IMR-90 (cell line): ENCODE data around the gene IL23A. TPM values are rescaled to one million over a fixed set of nuclear protein-coding genes. Genes with fewer than 3 reads are reported as not detected.

Source experiments
- ATAC-seq: fragments of 200-7000 bp; cut with Tn5 transposase; 2 replicates; pipeline ENCODE4 v1.9.1; 2020; ENCODE audit warnings: low read depth, mild to moderate bottlenecking, moderate library complexity
- BruUV-seq: library from RNA; stranded (reverse); fragments of 400-500 nt; replicated peaks from 2 replicates; lab custom pipeline; 2021; lab: Mats Ljungman, UMichigan
- CTCF ChIA-PET: fragments of 300-600 bp; formaldehyde crosslinking; extraction: SDS; loops from one replicate; lab custom pipeline; 2021; ENCODE audit warnings: antibody characterized with exemption; lab: Yijun Ruan, JAX
- POLR2A ChIA-PET: fragments of 300-600 bp; sonication (Branson Sonifier 250); formaldehyde crosslinking; loops from one replicate; lab custom pipeline; 2022; ENCODE audit warnings: antibody characterized with exemption; ENCODE audit not compliant: unreplicated experiment; lab: Charles Lee
- DNase-seq: peaks from one replicate; pipeline ENCODE4 v3.0.0; 2013
- H2AFZ ChIP-seq: replicated peaks from 2 replicates; pipeline ENCODE3; 2013; ENCODE audit warnings: low read length, mild to moderate bottlenecking; ENCODE audit not compliant: poor library complexity
- H2AK5ac ChIP-seq: 2 replicates; pipeline ENCODE4 v1.6.1; 2013; ENCODE audit warnings: low read depth, low read length, inconsistent platforms
- H2AK9ac ChIP-seq: replicated peaks from 2 replicates; pipeline ENCODE3; 2013; ENCODE audit warnings: mild to moderate bottlenecking, low read depth, low read length, moderate library complexity; ENCODE audit not compliant: poor library complexity
- H2BK120ac ChIP-seq: 2 replicates; pipeline ENCODE4 v1.6.1; 2013; ENCODE audit warnings: low read depth, low read length, inconsistent platforms
- H2BK15ac ChIP-seq: 3 replicates; pipeline ENCODE4 v1.6.1; 2013; ENCODE audit warnings: low read depth, low read length, inconsistent platforms
- H2BK20ac ChIP-seq: 2 replicates; pipeline ENCODE4 v1.6.1; 2013; ENCODE audit warnings: low read depth, mild to moderate bottlenecking, inconsistent platforms, low read length, moderate library complexity
- H2BK5ac ChIP-seq: 2 replicates; pipeline ENCODE4 v1.6.1; 2013; ENCODE audit warnings: mild to moderate bottlenecking, low read depth, low read length, inconsistent platforms; ENCODE audit not compliant: poor library complexity, severe bottlenecking
- H3K14ac ChIP-seq: replicated peaks from 2 replicates; pipeline ENCODE4 v1.6.1; 2013; ENCODE audit warnings: low read depth, low read length, inconsistent platforms
- H3K18ac ChIP-seq: 2 replicates; pipeline ENCODE4 v1.6.1; 2013; ENCODE audit warnings: low read depth, low read length, control low read depth
- H3K23ac ChIP-seq: 2 replicates; pipeline ENCODE4 v1.6.1; 2013; ENCODE audit warnings: low read depth, low read length, inconsistent platforms
- H3K27ac ChIP-seq: 2 replicates; pipeline ENCODE4 v1.5.1; 2013; ENCODE audit warnings: mild to moderate bottlenecking, control low read depth, low read length; ENCODE audit not compliant: insufficient read depth
- H3K27me3 ChIP-seq: 2 replicates; pipeline ENCODE4 v1.6.1; 2013; ENCODE audit warnings: low read length; ENCODE audit not compliant: control insufficient read depth, insufficient read depth
- H3K36me3 ChIP-seq: 2 replicates; pipeline ENCODE4 v1.6.1; 2013; ENCODE audit warnings: low read length, mixed read lengths; ENCODE audit not compliant: control insufficient read depth, insufficient read depth
- H3K4ac ChIP-seq: 2 replicates; pipeline ENCODE4 v1.6.1; 2013; ENCODE audit warnings: low read depth, low read length, inconsistent platforms
- H3K4me1 ChIP-seq: 2 replicates; pipeline ENCODE4 v1.6.1; 2013; ENCODE audit warnings: low read length, mixed read lengths; ENCODE audit not compliant: control insufficient read depth, insufficient read depth
- H3K4me2 ChIP-seq: 2 replicates; pipeline ENCODE4 v1.6.1; 2013; ENCODE audit warnings: low read depth, mild to moderate bottlenecking, control low read depth, low read length, moderate library complexity
- H3K4me3 ChIP-seq: 2 replicates; pipeline ENCODE4 v1.5.1; 2013; ENCODE audit warnings: low read depth, mild to moderate bottlenecking, control low read depth, low read length, moderate library complexity; ENCODE audit not compliant: insufficient read depth
- H3K56ac ChIP-seq: 2 replicates; pipeline ENCODE4 v1.6.1; 2013; ENCODE audit warnings: low read length, inconsistent platforms; ENCODE audit not compliant: insufficient read depth; ENCODE audit errors: extremely low read depth
- H3K79me1 ChIP-seq, 2 experiments: 2 replicates each; pipeline ENCODE4 v1.6.1; 2013; ENCODE audit warnings: low read length in 2 of 2, inconsistent platforms in 1 of 2, low read depth in 1 of 2
- H3K9ac ChIP-seq: 2 replicates; pipeline ENCODE4 v1.6.1; 2013; ENCODE audit warnings: low read depth, low read length, control low read depth
- H3K9me1 ChIP-seq: 2 replicates; pipeline ENCODE4 v1.6.1; 2013; ENCODE audit warnings: low read length, inconsistent platforms; ENCODE audit not compliant: insufficient read depth
- H3K9me3 ChIP-seq: 2 replicates; pipeline ENCODE4 v1.6.1; 2013; ENCODE audit warnings: low read length; ENCODE audit not compliant: control insufficient read depth, insufficient read depth
- H4K20me1 ChIP-seq: 2 replicates; pipeline ENCODE4 v1.6.1; 2013; ENCODE audit warnings: low read length, inconsistent platforms; ENCODE audit not compliant: insufficient read depth
- H4K5ac ChIP-seq: 2 replicates; pipeline ENCODE4 v1.6.1; 2013; ENCODE audit warnings: mild to moderate bottlenecking, low read depth, low read length, control low read depth
- H4K8ac ChIP-seq, 2 experiments: 2 replicates each; pipeline ENCODE4 v1.6.1; 2013; ENCODE audit warnings: low read depth in 2 of 2, low read length in 2 of 2, control low read depth in 1 of 2, inconsistent platforms in 1 of 2
- H4K91ac ChIP-seq: 2 replicates; pipeline ENCODE4 v1.6.1; 2013; ENCODE audit warnings: low read depth, low read length, inconsistent platforms; ENCODE audit not compliant: insufficient read depth
- CHD1 ChIP-seq: IDR thresholded peaks from 2 replicates; pipeline ENCODE4 v1.6.1; 2012; ENCODE audit warnings: low read depth, low read length, improper control_type of control experiment
- FOS ChIP-seq: fragments of 150-350 bp; IDR thresholded peaks from 2 replicates; pipeline ENCODE4 v1.6.1; 2016; ENCODE audit warnings: low read depth, low read length
- MAZ ChIP-seq: IDR thresholded peaks from 2 replicates; pipeline ENCODE4 v1.6.1; 2012; ENCODE audit warnings: low read depth, mild to moderate bottlenecking, low read length, improper control_type of control experiment, moderate library complexity, borderline replicate concordance
- RCOR1 ChIP-seq: IDR thresholded peaks from 2 replicates; pipeline ENCODE4 v1.6.1; 2012; ENCODE audit warnings: mild to moderate bottlenecking, low read length, improper control_type of control experiment; ENCODE audit not compliant: insufficient replicate concordance
- SMC3 ChIP-seq: fragments of 150-350 bp; IDR thresholded peaks from 2 replicates; pipeline ENCODE4 v1.6.1; 2016; ENCODE audit warnings: low read depth, mild to moderate bottlenecking, antibody characterized with exemption, low read length, moderate library complexity
- USF2 ChIP-seq: fragments of 150-350 bp; IDR thresholded peaks from 2 replicates; pipeline ENCODE4 v1.6.1; 2017; ENCODE audit warnings: mild to moderate bottlenecking, antibody characterized with exemption, low read length, low read depth
- WGBS, 2 experiments: methylation state at CpG; one replicate each; pipeline versions ENCODE4 v1.1.5 to v1.1.7; 2013; ENCODE audit warnings: missing lambda C conversion rate in 2 of 2; ENCODE audit not compliant: insufficient read length in 1 of 2; ENCODE audit errors: extremely low coverage in 2 of 2; 5-methylcytosine and 5-hydroxymethylcytosine counted together
- dilution Hi-C: fragments of 300-500 bp; cut with HindIII; formaldehyde crosslinking; loops from one replicate; pipeline ENCODE4 v1.14.3; 2018; ENCODE audit warnings: low sequenced_read_pairs; ENCODE audit not compliant: unreplicated experiment
- in situ Hi-C: fragments of 300-500 bp; cut with MboI; formaldehyde crosslinking; loops from 3 replicates; pipeline ENCODE4 v1.14.3; 2019; ENCODE audit warnings: low sequenced_read_pairs, inconsistent platforms, mixed read lengths
- intact Hi-C: fragments of 100-400 bp; cut with micrococcal nuclease; formaldehyde crosslinking; loops from 2 replicates; pipeline ENCODE4 v1.10.0; 2022
- polyA plus RNA-seq, 3 experiments: library from polyadenylated mRNA; depleted of rRNA; stranded (reverse); fragments of >200 nt; gene quantifications; 2 replicates each; pipeline ENCODE4 v1.2.3, GENCODE V29; 2012; ENCODE audit warnings: low replicate concordance in 1 of 3
- total RNA-seq: library from RNA; depleted of rRNA; stranded (reverse); fragments of >200 nt; gene quantifications from 2 replicates; pipeline ENCODE4 v1.2.3, GENCODE V29; 2012
- TF ChIP-seq, protein P1 (sequence below): fragments of 150-350 bp; IDR thresholded peaks from 2 replicates; pipeline ENCODE4 v1.6.1; 2016; ENCODE audit warnings: low read depth, mild to moderate bottlenecking, low read length, moderate library complexity, borderline replicate concordance

The IL23A gene
- total and polyA plus RNA-seq, 2 of the 4 experiments (the other 2 are of a cell fraction) = 0.55 TPM; not detected in 1

- ChIA-PET POLR2A (no interaction called here), CTCF (no interaction called here)
- Histone ChIP-seq H4K5ac (no peak overlapping the region), H2BK15ac (no peak overlapping the region), H2BK120ac (no peak overlapping the region), H3K36me3 (no peaks in the 10 kb centered on the region), H2AK5ac (no peak overlapping the region), H3K79me1 (no peaks in the 10 kb centered on the region), H3K4me1 (no peaks in the 10 kb centered on the region), H4K20me1 (no peaks in the 10 kb centered on the region), H3K56ac (no peak overlapping the region), H4K8ac (no peak overlapping the region), H3K27ac (no peak overlapping the region), H2AFZ (no peak overlapping the region), H3K4me3 (no peak overlapping the region), H2BK5ac (no peak overlapping the region), H3K9me1 (no peaks in the 10 kb centered on the region), H4K91ac (no peak overlapping the region), H3K14ac (no peak overlapping the region), H3K9me3 (no peaks in the 10 kb centered on the region), H3K4ac (no peak overlapping the region), H3K18ac (no peak overlapping the region), H3K23ac (no peak overlapping the region), H2AK9ac (no peak overlapping the region), H2BK20ac (no peak overlapping the region), H3K9ac (no peak overlapping the region), H3K27me3 (no peaks in the 10 kb centered on the region; the same call in 1 of the 2 replicates), H3K4me2 (no peak overlapping the region)
- ATAC-seq = no peak
- no peak for TF ChIP-seq CHD1
- no peak for TF ChIP-seq USF2
- TF ChIP-seq, protein P1, sequence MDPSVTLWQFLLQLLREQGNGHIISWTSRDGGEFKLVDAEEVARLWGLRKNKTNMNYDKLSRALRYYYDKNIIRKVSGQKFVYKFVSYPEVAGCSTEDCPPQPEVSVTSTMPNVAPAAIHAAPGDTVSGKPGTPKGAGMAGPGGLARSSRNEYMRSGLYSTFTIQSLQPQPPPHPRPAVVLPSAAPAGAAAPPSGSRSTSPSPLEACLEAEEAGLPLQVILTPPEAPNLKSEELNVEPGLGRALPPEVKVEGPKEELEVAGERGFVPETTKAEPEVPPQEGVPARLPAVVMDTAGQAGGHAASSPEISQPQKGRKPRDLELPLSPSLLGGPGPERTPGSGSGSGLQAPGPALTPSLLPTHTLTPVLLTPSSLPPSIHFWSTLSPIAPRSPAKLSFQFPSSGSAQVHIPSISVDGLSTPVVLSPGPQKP = no peak
- TF ChIP-seq FOS = no peak
- no peak for TF ChIP-seq SMC3
- no peak for TF ChIP-seq MAZ
- no peak for TF ChIP-seq RCOR1
- DNase-seq = no peak
- no CpG with 5 or more reads among the region's 1 CpG for WGBS, 2 experiments
- dilution Hi-C loops (no loop called here), intact Hi-C loops (no loop called here), in situ Hi-C loops (no loop called here)
- no TSS peak for BruUV-seq
Observed at GRCh38 chr12:56373515-56373914, 34.8 kb downstream of the IL23A start.
